ENCODE results near the gene WDTC1. TPM values are rescaled to one million over a fixed set of nuclear protein-coding genes. Genes with fewer than 3 reads are reported as not detected.

The WDTC1 gene
- total and polyA plus RNA-seq, 9 of the 15 experiments (the other 6 are each of a cell fraction or from before 2014, with no cell fraction given): 0.18 to 32.3 (median 8.8) TPM

GRCh38 chr1:27321813-27322568, 87.6 kb downstream of the WDTC1 start, which contains the start of gene TMEM222 (continued):
- no peak for TF ChIP-seq REST (IDR thresholded peaks at IDR 0.05; ENCODE audit: borderline replicate concordance)
- TF ChIP-seq REST (CRISPR knock-in tag; IDR thresholded peaks at IDR 0.05; ENCODE audit: low read depth): 0 out of 2 replicates have a peak, but pooled peaks have one; percentile 69
- TF ChIP-seq MITF (IDR thresholded peaks at IDR 0.05): 0 out of 2 replicates have a peak, but pooled peaks have one; percentile 65
- TF ChIP-seq ZC3H11A (IDR thresholded peaks at IDR 0.05; ENCODE audit: low read depth, low read length): peak; percentile 88
- peak; percentile 88; the same call in 1 of the 2 replicates for TF ChIP-seq ZNF224 (CRISPR knock-in tag; IDR thresholded peaks at IDR 0.05)
- TF ChIP-seq NKRF (IDR thresholded peaks at IDR 0.05; ENCODE audit: borderline replicate concordance): peak; percentile 95; the same call in 1 of the 2 replicates
- 0 out of 2 replicates have a peak, but pooled peaks have one; percentile 36 for TF ChIP-seq RUNX1 (IDR thresholded peaks at IDR 0.05; ENCODE audit: low read depth)
- no peak for TF ChIP-seq FOXA1 (IDR thresholded peaks at IDR 0.05; ENCODE audit: borderline replicate concordance)
- TF ChIP-seq ZBTB9 (CRISPR knock-in tag; IDR thresholded peaks at IDR 0.05): peak; percentile 81; the same call in 1 of the 2 replicates
- TF ChIP-seq SIX5 (IDR thresholded peaks at IDR 0.05; ENCODE audit: borderline replicate concordance in 1 of 2, insufficient read depth in 1 of 2, low read depth in 1 of 2, low read length in 2 of 2): peak; percentile 58 to 60; a peak in 3 of 4 replicates
- peak; percentile 85; the same call in 1 of the 2 replicates for TF ChIP-seq KLF6 (CRISPR knock-in tag; IDR thresholded peaks at IDR 0.05; ENCODE audit: borderline replicate concordance)
- TF ChIP-seq SP1 (CRISPR knock-in tag; IDR thresholded peaks at IDR 0.05): peak; percentile 99

All from K562 (cell line).